NCI-H524 (cell line): ENCODE measurements around the gene AIF1.

Experiments
- DNase-seq, 2 experiments: peaks; one replicate each; lab custom pipeline; 2025; lab: John Stamatoyannopoulos, UW

The AIF1 gene

GRCh38 chr6:31663961-31664789, 49.1 kb downstream of the AIF1 start:
- DNase-seq, result no peak

GRCh38 chr6:31664790-31665500, 49.9 kb downstream of the AIF1 start, which contains the start of gene GPANK1:
TSS of gene GPANK1 (minus strand) at chr6:31664997. CDS start at chr6:31664478, 519 bp downstream.
- peak; percentile 88 to 94 for DNase-seq

GRCh38 chr6:31665501-31666336, 50.7 kb downstream of the AIF1 start, which contains the start of gene CSNK2B:
TSS of gene CSNK2B (plus strand) at chr6:31666080. CDS start at chr6:31666832, 752 bp downstream.
- peak; percentile 94 to 96 for DNase-seq

GRCh38 chr6:31666337-31666965, 51.4 kb downstream of the AIF1 start:
- no peak for DNase-seq
